HCT116 (cell line): ENCODE measurements around the gene TMEM212.

Experiments
- CEBPB ChIP-seq: IDR thresholded peaks from 2 replicates; pipeline ENCODE4 v1.6.1; 2012; ENCODE audit warnings: low read depth
- EZH2 ChIP-seq: fragments of 200-600 bp; sonication (generic); IDR thresholded peaks from 2 replicates; pipeline ENCODE4 v1.6.1; 2017; ENCODE audit warnings: antibody characterized with exemption, mixed run types
- EZH2phosphoT487 ChIP-seq: fragments of 200-600 bp; IDR thresholded peaks from 2 replicates; pipeline ENCODE4 v1.6.1; 2018; ENCODE audit warnings: antibody characterized with exemption, borderline replicate concordance
- JUND ChIP-seq: IDR thresholded peaks from 2 replicates; pipeline ENCODE4 v1.6.1; 2012
- POLR2A ChIP-seq: IDR thresholded peaks from 2 replicates; pipeline ENCODE4 v1.7.0; 2011; ENCODE audit warnings: borderline replicate concordance; ENCODE audit not compliant: insufficient read depth, insufficient read length; ENCODE audit errors: extremely low read depth
- POLR2AphosphoS5 ChIP-seq: IDR thresholded peaks from 2 replicates; pipeline ENCODE4 v1.6.1; 2011; ENCODE audit warnings: mild to moderate bottlenecking, low read depth, low read length, moderate library complexity
- SRF ChIP-seq: IDR thresholded peaks from 2 replicates; pipeline ENCODE4 v1.6.1; 2012; ENCODE audit warnings: low read depth
- YY1 ChIP-seq: IDR thresholded peaks from 2 replicates; pipeline ENCODE4 v1.6.1; 2011; ENCODE audit warnings: low read length, low read depth, moderate library complexity, mild to moderate bottlenecking; ENCODE audit not compliant: insufficient replicate concordance; ENCODE audit errors: extremely low read depth
- ZNF274 ChIP-seq: fragments of 200-500 bp; sonication (Bioruptor generic); IDR thresholded peaks from 2 replicates; pipeline ENCODE4 v1.6.1; 2014; ENCODE audit warnings: mild to moderate bottlenecking, low read depth, low read length, inconsistent platforms
- TF ChIP-seq, protein P1 (sequence below): IDR thresholded peaks from 2 replicates; pipeline ENCODE4 v1.6.1; 2011; ENCODE audit warnings: mild to moderate bottlenecking, low read length, moderate library complexity; ENCODE audit not compliant: insufficient replicate concordance; ENCODE audit errors: extremely low read depth
- TF ChIP-seq, protein P2 (sequence below): IDR thresholded peaks from 2 replicates; pipeline ENCODE4 v1.6.1; 2012
- TF ChIP-seq, protein P3 (sequence below): IDR thresholded peaks from 2 replicates; pipeline ENCODE4 v1.6.1; 2012; ENCODE audit warnings: low read depth
- TF ChIP-seq, protein P4 (sequence below), 3 experiments: fragments of 200-600 bp in 1 of 3; sonication (generic) in 1 of 3; IDR thresholded peaks in 2 of 3; conservative IDR thresholded peaks in 1 of 3; 2 replicates each; pipeline ENCODE4 v1.5.1; 2012 to 2017; ENCODE audit warnings: low read depth in 2 of 3, low read length in 2 of 3, antibody characterized with exemption in 1 of 3, borderline replicate concordance in 1 of 3, control low read depth in 1 of 3, mild to moderate bottlenecking in 1 of 3, mixed read lengths in 1 of 3, mixed run types in 1 of 3, moderate library complexity in 1 of 3; ENCODE audit not compliant: insufficient read depth in 1 of 3
- TF ChIP-seq, protein P5 (sequence below): IDR thresholded peaks from 2 replicates; pipeline ENCODE4 v1.6.1; 2012

DNA sequence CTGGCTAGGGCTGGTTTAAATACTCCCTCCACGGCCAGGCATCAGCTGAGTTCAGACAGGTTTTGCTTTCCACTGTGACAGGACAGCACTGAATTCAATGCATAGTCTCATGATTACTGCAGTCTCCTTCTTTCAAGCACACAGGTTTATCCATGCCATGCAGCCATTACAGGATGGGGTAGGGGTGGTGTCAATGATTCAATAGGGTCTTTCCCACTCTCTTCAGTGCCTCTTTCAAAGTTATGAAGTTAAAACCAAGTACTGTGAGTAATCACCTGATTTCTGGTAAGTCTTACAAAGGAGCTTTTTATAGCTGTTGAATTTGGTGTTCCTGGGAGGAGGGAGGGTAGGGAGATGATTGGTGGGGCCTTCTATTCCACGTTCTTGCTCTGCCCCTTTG, 47.2 kb downstream of the TMEM212 start:
- TF ChIP-seq, protein P1, sequence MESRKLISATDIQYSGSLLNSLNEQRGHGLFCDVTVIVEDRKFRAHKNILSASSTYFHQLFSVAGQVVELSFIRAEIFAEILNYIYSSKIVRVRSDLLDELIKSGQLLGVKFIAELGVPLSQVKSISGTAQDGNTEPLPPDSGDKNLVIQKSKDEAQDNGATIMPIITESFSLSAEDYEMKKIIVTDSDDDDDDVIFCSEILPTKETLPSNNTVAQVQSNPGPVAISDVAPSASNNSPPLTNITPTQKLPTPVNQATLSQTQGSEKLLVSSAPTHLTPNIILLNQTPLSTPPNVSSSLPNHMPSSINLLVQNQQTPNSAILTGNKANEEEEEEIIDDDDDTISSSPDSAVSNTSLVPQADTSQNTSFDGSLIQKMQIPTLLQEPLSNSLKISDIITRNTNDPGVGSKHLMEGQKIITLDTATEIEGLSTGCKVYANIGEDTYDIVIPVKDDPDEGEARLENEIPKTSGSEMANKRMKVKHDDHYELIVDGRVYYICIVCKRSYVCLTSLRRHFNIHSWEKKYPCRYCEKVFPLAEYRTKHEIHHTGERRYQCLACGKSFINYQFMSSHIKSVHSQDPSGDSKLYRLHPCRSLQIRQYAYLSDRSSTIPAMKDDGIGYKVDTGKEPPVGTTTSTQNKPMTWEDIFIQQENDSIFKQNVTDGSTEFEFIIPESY: no peak
- no peak for TF ChIP-seq JUND
- TF ChIP-seq, protein P2, sequence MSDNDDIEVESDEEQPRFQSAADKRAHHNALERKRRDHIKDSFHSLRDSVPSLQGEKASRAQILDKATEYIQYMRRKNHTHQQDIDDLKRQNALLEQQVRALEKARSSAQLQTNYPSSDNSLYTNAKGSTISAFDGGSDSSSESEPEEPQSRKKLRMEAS: no peak
- TF ChIP-seq, protein P3, sequence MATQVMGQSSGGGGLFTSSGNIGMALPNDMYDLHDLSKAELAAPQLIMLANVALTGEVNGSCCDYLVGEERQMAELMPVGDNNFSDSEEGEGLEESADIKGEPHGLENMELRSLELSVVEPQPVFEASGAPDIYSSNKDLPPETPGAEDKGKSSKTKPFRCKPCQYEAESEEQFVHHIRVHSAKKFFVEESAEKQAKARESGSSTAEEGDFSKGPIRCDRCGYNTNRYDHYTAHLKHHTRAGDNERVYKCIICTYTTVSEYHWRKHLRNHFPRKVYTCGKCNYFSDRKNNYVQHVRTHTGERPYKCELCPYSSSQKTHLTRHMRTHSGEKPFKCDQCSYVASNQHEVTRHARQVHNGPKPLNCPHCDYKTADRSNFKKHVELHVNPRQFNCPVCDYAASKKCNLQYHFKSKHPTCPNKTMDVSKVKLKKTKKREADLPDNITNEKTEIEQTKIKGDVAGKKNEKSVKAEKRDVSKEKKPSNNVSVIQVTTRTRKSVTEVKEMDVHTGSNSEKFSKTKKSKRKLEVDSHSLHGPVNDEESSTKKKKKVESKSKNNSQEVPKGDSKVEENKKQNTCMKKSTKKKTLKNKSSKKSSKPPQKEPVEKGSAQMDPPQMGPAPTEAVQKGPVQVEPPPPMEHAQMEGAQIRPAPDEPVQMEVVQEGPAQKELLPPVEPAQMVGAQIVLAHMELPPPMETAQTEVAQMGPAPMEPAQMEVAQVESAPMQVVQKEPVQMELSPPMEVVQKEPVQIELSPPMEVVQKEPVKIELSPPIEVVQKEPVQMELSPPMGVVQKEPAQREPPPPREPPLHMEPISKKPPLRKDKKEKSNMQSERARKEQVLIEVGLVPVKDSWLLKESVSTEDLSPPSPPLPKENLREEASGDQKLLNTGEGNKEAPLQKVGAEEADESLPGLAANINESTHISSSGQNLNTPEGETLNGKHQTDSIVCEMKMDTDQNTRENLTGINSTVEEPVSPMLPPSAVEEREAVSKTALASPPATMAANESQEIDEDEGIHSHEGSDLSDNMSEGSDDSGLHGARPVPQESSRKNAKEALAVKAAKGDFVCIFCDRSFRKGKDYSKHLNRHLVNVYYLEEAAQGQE: no peak
- no peak for TF ChIP-seq POLR2A
- TF ChIP-seq CEBPB: no peak
- TF ChIP-seq, protein P4, sequence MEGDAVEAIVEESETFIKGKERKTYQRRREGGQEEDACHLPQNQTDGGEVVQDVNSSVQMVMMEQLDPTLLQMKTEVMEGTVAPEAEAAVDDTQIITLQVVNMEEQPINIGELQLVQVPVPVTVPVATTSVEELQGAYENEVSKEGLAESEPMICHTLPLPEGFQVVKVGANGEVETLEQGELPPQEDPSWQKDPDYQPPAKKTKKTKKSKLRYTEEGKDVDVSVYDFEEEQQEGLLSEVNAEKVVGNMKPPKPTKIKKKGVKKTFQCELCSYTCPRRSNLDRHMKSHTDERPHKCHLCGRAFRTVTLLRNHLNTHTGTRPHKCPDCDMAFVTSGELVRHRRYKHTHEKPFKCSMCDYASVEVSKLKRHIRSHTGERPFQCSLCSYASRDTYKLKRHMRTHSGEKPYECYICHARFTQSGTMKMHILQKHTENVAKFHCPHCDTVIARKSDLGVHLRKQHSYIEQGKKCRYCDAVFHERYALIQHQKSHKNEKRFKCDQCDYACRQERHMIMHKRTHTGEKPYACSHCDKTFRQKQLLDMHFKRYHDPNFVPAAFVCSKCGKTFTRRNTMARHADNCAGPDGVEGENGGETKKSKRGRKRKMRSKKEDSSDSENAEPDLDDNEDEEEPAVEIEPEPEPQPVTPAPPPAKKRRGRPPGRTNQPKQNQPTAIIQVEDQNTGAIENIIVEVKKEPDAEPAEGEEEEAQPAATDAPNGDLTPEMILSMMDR (IDR thresholded peaks at IDR 0.05 in 2 of 3, conservative IDR thresholded peaks at IDR 0.05 in 1 of 3; ENCODE audit: borderline replicate concordance in 1 of 3, insufficient read depth in 1 of 3, low read depth in 2 of 3, low read length in 2 of 3): no peak
- TF ChIP-seq ZNF274: no peak
- TF ChIP-seq POLR2AphosphoS5: no peak
- TF ChIP-seq EZH2: no peak
- no peak for TF ChIP-seq YY1
- no peak for TF ChIP-seq EZH2phosphoT487
- TF ChIP-seq, protein P5, sequence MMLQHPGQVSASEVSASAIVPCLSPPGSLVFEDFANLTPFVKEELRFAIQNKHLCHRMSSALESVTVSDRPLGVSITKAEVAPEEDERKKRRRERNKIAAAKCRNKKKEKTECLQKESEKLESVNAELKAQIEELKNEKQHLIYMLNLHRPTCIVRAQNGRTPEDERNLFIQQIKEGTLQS: no peak
- TF ChIP-seq SRF: no peak
